GM12873 (cell line): Measurements from ENCODE around the gene MRPS2.

Experiments used
- TF ChIP-seq, protein P1 (sequence below): IDR thresholded peaks from 2 replicates; pipeline ENCODE4 v1.5.1; 2012; ENCODE audit warnings: low read depth, mild to moderate bottlenecking, moderate library complexity, low read length, control low read depth; ENCODE audit not compliant: insufficient read depth; ENCODE audit errors: missing control alignments

The MRPS2 gene

DNA sequence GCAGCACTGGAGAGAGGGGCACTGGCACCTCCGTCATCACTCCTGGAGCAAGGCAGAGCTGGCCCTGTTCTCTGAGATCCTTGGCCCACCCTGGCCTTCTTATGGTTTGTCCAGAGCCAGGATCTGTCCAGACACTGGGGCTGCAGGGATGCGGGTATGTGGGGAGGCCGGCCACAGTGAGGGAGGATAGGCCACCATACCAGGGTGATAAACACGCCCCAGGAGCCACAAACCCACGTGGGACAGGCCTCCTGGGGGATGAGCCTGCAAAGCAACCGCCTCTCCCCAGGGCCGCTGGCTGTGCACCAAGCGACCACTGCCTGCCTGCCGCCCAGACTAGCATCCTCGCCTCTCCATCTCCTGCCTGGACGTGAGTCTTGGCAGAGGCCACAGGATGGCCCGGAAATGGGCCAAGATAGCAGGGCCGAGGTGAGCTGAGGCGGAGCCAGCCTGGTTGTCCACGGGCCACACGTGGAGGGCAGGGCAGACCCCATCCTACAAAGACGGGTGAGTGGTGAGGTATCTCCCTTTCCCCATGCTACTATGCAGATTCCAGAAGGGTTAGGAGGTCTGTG, 49.9 kb downstream of the MRPS2 start:
- TF ChIP-seq, protein P1, sequence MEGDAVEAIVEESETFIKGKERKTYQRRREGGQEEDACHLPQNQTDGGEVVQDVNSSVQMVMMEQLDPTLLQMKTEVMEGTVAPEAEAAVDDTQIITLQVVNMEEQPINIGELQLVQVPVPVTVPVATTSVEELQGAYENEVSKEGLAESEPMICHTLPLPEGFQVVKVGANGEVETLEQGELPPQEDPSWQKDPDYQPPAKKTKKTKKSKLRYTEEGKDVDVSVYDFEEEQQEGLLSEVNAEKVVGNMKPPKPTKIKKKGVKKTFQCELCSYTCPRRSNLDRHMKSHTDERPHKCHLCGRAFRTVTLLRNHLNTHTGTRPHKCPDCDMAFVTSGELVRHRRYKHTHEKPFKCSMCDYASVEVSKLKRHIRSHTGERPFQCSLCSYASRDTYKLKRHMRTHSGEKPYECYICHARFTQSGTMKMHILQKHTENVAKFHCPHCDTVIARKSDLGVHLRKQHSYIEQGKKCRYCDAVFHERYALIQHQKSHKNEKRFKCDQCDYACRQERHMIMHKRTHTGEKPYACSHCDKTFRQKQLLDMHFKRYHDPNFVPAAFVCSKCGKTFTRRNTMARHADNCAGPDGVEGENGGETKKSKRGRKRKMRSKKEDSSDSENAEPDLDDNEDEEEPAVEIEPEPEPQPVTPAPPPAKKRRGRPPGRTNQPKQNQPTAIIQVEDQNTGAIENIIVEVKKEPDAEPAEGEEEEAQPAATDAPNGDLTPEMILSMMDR = no peak

DNA sequence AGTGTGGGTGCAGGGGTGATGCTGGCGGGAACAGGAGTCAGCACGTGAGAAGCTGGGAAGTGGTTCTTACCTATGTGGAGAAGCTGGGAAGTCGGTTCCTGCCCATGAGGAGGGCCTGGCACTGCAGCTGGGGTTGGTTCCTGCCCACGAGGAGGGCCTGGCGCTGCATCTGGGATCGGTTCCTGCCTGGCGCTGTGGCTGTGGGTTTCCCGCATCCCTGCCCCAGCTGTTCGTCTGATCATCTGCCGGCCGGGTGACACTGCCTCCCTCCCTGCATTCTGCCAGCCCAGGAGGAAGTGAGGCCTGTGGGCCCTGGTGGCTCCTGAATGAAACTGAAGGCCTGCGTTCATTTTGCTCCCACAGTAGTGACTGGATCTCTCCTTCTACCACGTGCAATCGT, 50.5 kb downstream of the MRPS2 start:
- TF ChIP-seq, protein P1 = no peak

DNA sequence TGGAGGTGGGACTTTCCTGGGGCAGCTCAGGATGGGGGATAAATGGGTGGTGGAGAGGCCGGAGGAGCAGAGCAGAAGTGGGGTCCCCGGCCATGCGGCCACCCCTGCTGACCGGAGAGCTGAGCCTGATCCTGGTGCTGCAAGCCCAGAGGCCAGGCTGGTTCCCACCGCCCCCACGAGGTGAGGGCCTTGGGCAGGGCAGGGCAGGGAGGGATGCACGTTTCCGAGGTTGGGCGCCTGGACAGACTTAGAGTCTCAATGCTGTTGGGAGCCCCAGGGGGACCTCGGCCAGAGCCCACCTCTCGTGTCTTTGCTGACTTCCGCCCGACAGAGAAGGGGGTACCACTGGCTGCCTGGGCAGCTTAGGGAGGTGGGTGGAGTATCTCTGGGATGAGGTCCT, 51.0 kb downstream of the MRPS2 start:
- TF ChIP-seq, protein P1 = no peak

DNA sequence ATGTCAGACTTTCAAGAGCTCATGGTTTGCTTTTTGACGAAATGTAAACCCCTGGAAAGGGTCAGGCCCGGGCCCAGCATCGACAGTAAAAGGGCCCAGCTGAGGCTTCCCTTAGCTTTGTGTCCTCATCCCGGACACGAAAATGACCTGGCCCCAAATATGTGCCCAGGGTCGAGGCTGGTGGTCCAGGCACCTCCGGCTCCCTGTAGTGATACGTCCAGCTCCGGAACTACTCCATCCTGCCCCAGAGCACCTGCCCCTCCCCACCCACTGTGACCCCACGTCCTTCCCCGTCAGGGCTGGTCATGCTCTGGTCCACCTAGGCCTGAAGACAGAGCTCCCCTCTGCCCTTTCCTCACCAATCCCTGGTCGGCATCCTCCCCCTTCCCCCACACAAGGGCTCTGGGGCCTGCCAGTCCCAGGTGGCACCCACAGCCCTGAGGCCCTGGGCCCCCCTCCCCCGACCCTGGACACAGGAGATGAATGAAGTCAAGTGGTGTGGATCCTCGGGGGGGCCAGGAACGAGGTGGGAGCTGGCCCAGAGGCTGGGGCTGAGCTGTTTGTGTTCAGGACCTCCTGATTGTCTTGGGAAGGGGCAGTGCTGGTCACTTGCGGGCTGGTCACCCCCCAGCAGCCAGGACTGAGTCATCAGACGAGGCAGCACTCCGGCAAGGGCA, 51.7 kb downstream of the MRPS2 start:
- TF ChIP-seq, protein P1 = no peak

DNA sequence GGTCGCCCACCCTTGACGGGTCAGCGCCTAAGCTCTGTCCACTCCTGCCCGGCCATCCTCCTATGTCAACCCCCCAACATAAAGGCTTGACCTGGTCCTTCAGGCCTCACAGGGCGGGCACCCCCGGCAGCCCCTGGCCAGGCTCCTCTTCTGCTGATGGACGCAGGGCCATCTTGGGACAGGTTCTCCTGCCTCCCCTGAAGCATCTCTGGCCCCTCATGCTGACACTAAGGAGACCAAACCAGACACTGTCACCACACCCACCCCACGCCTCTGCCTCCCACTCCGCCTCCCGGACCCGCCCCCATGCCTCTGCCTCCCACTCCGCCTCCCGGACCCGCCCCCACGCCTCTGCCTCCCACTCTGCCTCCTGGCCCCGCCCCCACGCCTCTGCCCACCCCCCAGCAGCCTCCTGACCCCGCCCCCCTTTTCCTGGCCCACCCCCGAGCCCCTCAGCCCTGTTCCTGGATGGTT, 52.3 kb downstream of the MRPS2 start:
- TF ChIP-seq, protein P1 = no peak
